HG02884 (cell line): ENCODE results near the gene COPS9.

ENCODE experiments used
- ATAC-seq: cut with Tn5 transposase; IDR thresholded peaks from one replicate; pipeline ENCODE4 v1.9.1; 2021; ENCODE audit warnings: mild to moderate bottlenecking, moderate library complexity; ENCODE audit not compliant: unreplicated experiment

The COPS9 gene

GRCh38 chr2:240121675-240122074 is 14.4 kb downstream of the COPS9 start:
- ATAC-seq, result no peak

GRCh38 chr2:240121190-240121589 is 14.9 kb downstream of the COPS9 start:
- no peak for ATAC-seq

GRCh38 chr2:240114233-240114632 is 21.9 kb downstream of the COPS9 start:
- no peak for ATAC-seq

GRCh38 chr2:240112914-240113690 is 23.0 kb downstream of the COPS9 start:
- no peak for ATAC-seq

- no peak for ATAC-seq
Observed at GRCh38 chr2:240111253-240111652, 24.9 kb downstream of the COPS9 start.

GRCh38 chr2:240109386-240109785 is 26.7 kb downstream of the COPS9 start:
- no peak for ATAC-seq

- no peak for ATAC-seq
Observed at GRCh38 chr2:240107477-240107796, 28.7 kb downstream of the COPS9 start.

GRCh38 chr2:240106765-240107476 is 29.2 kb downstream of the COPS9 start:
- ATAC-seq, result no peak

GRCh38 chr2:240105982-240106381 is 30.1 kb downstream of the COPS9 start:
- no peak for ATAC-seq

- ATAC-seq, result no peak
Observed at GRCh38 chr2:240103136-240103535, 33.0 kb downstream of the COPS9 start.

- ATAC-seq, result no peak
Observed at GRCh38 chr2:240098349-240098748, 37.8 kb downstream of the COPS9 start.

- no peak for ATAC-seq
Observed at GRCh38 chr2:240095556-240096523, 40.3 kb downstream of the COPS9 start.

- ATAC-seq, result no peak
Observed at GRCh38 chr2:240089306-240089705, 46.8 kb downstream of the COPS9 start.

- ATAC-seq, result no peak
Observed at GRCh38 chr2:240086563-240086962, 49.5 kb downstream of the COPS9 start.
